ENCODE measurements around the gene RPAIN. TPM values are rescaled to one million over a fixed set of nuclear protein-coding genes. Genes with fewer than 3 reads are reported as not detected.

RPAIN gene
- total and polyA plus RNA-seq, 2 experiments from 2014 or later: 15.7 to 21.4 TPM

DNA sequence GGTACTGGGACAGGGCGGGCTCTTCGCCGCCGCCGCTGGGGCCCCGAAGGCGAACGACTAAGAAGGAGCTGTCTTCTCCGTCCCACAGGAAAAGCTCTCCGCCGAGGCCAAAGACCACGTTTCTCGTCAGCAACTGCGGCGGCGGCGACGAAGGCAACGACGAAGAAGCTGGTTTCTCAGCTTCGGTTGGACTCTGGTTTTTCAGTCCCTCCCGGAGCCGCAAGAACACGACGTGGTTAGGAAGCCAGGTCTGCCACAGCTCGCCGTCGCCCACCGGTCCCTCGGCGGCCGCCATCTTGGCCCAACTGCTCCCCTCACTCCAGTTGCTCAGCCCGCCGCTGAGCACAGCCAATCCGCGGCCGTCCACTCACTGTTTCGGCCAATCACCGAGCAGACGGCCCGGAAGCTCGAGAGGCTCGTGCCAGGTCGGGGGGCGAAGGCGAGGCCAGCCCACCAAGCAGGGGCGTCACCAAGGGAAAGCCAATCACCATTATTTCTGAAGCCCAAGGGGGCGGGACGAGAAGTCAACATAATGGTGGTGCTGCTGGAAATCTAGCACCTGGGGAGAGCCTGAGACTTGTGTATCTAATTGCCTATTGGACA lies 525 bp upstream of the RPAIN start, which contains the start of gene NUP88:
Gene NUP88 (minus strand): TSS at position 307 of the 603 bp plus-strand sequence. CDS start 12 bp downstream, at position 295.
- peak; percentile 98 for DNase-seq
- peaks cover 57% of the 10 kb centered on the region for H3K79me2 ChIP-seq (ENCODE audit: insufficient read depth)
- peak within 1 kb of the TSS; percentile 98 for H2AFZ ChIP-seq
- H3K36me3 ChIP-seq (ENCODE audit: low read depth): no peaks in the 10 kb centered on the region; the same call in 1 of the 2 replicates
- H3K9ac ChIP-seq: peak within 1 kb of the TSS; percentile 94
- H3K4me1 ChIP-seq (ENCODE audit: insufficient read depth): peaks cover 22% of the 10 kb centered on the region
- H3F3A ChIP-seq (ENCODE audit: insufficient read depth): peaks cover 20% of the 10 kb centered on the region
- 1 to 2% methylated on average over 47 to 49 of the region's 49 CpGs for WGBS, 2 experiments (ENCODE audit: low coverage in 1 of 2, low lambda C conversion rate in 2 of 2, missing lambda C conversion rate in 2 of 2)
- no peaks in the 10 kb centered on the region for H3K9me2 ChIP-seq (ENCODE audit: insufficient read depth)
- in situ Hi-C loops (cut with MboI): no loop called here
- H4K20me1 ChIP-seq (ENCODE audit: insufficient read depth): no peaks in the 10 kb centered on the region
- no peaks in the 10 kb centered on the region for H3K27me3 ChIP-seq (replicated peaks; ENCODE audit: insufficient read depth)
- peak within 1 kb of the TSS; percentile 98 for H3K4me2 ChIP-seq (ENCODE audit: unreplicated experiment)
- no peaks in the 10 kb centered on the region for H3K9me3 ChIP-seq (ENCODE audit: low read depth)
- peak within 1 kb of the TSS; percentile 96 for H3K4me3 ChIP-seq
- H3K27ac ChIP-seq: peak within 1 kb of the TSS; percentile 85
- no peak for TF ChIP-seq EZH2 (IDR thresholded peaks at IDR 0.05; ENCODE audit: insufficient read depth, poor library complexity, severe bottlenecking)
- TF ChIP-seq EZH2phosphoT487 (IDR thresholded peaks at IDR 0.05; ENCODE audit: insufficient read depth, low read depth): no peak

DNA sequence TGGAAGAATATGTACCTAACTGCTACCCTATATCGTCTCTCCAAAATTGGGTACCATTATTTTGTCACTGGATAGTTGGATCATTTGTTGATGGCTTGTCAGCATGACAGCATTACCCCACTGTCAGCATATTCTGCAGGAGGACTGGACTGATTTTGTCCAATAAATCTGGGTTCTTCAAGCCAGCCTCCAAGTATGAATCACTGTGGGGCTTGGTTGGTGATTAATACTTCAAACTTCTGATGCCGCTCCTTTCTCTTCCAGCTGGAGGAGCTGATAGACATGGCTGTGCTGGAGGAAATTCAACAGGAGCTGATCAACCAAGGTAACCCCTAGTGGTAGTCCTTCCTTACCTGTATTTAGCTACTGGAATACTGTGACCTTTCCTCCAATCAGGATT lies 2.5 kb downstream of the RPAIN start:
- Histone ChIP-seq H4K20me1 (ENCODE audit: insufficient read depth) (no peaks in the 10 kb centered on the region), H3K9me3 (ENCODE audit: low read depth) (no peaks in the 10 kb centered on the region), H3K79me2 (ENCODE audit: insufficient read depth) (peaks cover 33% of the 10 kb centered on the region), H3K36me3 (ENCODE audit: low read depth) (peaks cover 8% of the 10 kb centered on the region), H3K4me2 (ENCODE audit: unreplicated experiment) (peak overlapping the region; percentile 40), H3K9me2 (ENCODE audit: insufficient read depth) (no peaks in the 10 kb centered on the region), H3F3A (ENCODE audit: insufficient read depth) (peaks cover 12% of the 10 kb centered on the region), H3K4me1 (ENCODE audit: insufficient read depth) (peaks cover 21% of the 10 kb centered on the region), H3K27ac (no peak overlapping the region), H2AFZ (no peak overlapping the region; the same call in 1 of the 2 replicates), H3K9ac (no peak overlapping the region), H3K27me3 (replicated peaks; ENCODE audit: insufficient read depth) (no peaks in the 10 kb centered on the region), H3K4me3 (no peak overlapping the region)
- TF ChIP-seq EZH2 (IDR thresholded peaks at IDR 0.05; ENCODE audit: insufficient read depth, poor library complexity, severe bottlenecking) (no peak), EZH2phosphoT487 (IDR thresholded peaks at IDR 0.05; ENCODE audit: insufficient read depth, low read depth) (no peak)
- peak; percentile 88 for DNase-seq
- 13 to 24% methylated on average over 2 of the region's 2 CpGs for WGBS, 2 experiments (ENCODE audit: low coverage in 1 of 2, low lambda C conversion rate in 2 of 2, missing lambda C conversion rate in 2 of 2)
- in situ Hi-C loops (cut with MboI): no loop called here

DNA sequence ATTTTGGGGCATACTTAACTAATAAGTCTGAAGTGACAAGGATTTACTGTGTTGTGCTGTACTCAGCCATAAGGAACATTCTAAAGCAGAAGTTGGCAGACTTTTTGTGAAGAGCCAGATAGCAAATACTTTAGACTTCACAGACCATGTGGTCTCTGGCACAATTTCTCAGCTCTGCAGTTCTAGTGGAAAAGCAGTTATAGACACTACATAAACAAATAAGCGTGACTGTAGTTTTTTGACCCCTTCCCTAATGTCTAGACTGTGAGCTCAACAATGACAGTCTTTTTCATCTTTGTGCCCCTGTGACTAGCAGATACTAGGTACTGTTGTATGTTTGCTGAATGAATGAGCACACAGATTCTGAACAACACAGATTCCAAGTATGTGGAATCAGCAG lies 4.9 kb downstream of the RPAIN start:
- Histone ChIP-seq H3K4me1 (ENCODE audit: insufficient read depth) (peaks cover 17% of the 10 kb centered on the region), H3K79me2 (ENCODE audit: insufficient read depth) (peaks cover 16% of the 10 kb centered on the region; the same call in 1 of the 2 replicates), H3K9me2 (ENCODE audit: insufficient read depth) (no peaks in the 10 kb centered on the region), H3F3A (ENCODE audit: insufficient read depth) (peaks cover 11% of the 10 kb centered on the region; the same call in 1 of the 2 replicates), H3K27me3 (replicated peaks; ENCODE audit: insufficient read depth) (no peaks in the 10 kb centered on the region), H3K9me3 (ENCODE audit: low read depth) (no peaks in the 10 kb centered on the region), H3K36me3 (ENCODE audit: low read depth) (peaks cover 12% of the 10 kb centered on the region), H3K27ac (no peak overlapping the region), H2AFZ (no peak overlapping the region), H3K4me2 (ENCODE audit: unreplicated experiment) (no peak overlapping the region), H4K20me1 (ENCODE audit: insufficient read depth) (no peaks in the 10 kb centered on the region), H3K4me3 (no peak overlapping the region), H3K9ac (no peak overlapping the region)
- in situ Hi-C loops (cut with MboI): no loop called here
- 82 to 96% methylated on average over 1 of the region's 1 CpG for WGBS, 2 experiments (ENCODE audit: low coverage in 1 of 2, low lambda C conversion rate in 2 of 2, missing lambda C conversion rate in 2 of 2)
- TF ChIP-seq EZH2phosphoT487 (IDR thresholded peaks at IDR 0.05; ENCODE audit: insufficient read depth, low read depth) (no peak), EZH2 (IDR thresholded peaks at IDR 0.05; ENCODE audit: insufficient read depth, poor library complexity, severe bottlenecking) (no peak)
- no peak for DNase-seq

DNA sequence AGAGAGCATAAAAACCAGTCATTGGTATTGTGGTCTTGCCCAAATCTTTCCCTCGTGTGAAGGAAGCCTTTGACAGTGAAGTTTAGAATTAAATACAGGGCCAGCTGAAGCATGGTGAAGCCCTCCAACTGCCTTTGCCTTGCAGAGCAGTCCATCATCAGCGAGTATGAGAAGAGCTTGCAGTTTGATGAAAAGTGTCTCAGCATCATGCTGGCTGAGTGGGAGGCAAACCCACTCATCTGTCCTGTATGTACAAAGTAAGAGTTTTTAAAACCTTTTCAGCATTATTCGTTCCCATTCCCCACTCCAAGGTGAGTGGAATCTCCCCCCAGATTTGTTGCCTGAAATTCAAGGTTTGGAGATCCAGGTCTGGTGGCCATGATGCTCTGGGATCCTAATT lies 5.8 kb downstream of the RPAIN start:
- H3K4me1 ChIP-seq (ENCODE audit: insufficient read depth): peaks cover 14% of the 10 kb centered on the region
- H3K79me2 ChIP-seq (ENCODE audit: insufficient read depth): peaks cover 11% of the 10 kb centered on the region; the same call in 1 of the 2 replicates
- no peak overlapping the region for H3K9ac ChIP-seq
- WGBS, 2 experiments (ENCODE audit: low coverage in 1 of 2, low lambda C conversion rate in 2 of 2, missing lambda C conversion rate in 2 of 2): 44 to 53% methylated on average over 3 of the region's 3 CpGs
- H4K20me1 ChIP-seq (ENCODE audit: insufficient read depth): no peaks in the 10 kb centered on the region
- no peak overlapping the region for H3K4me3 ChIP-seq
- H2AFZ ChIP-seq: no peak overlapping the region
- in situ Hi-C loops (cut with MboI): no loop called here
- no peak overlapping the region for H3K27ac ChIP-seq
- H3K27me3 ChIP-seq (replicated peaks; ENCODE audit: insufficient read depth): no peaks in the 10 kb centered on the region
- H3K9me3 ChIP-seq (ENCODE audit: low read depth): no peaks in the 10 kb centered on the region
- H3K4me2 ChIP-seq (ENCODE audit: unreplicated experiment): no peak overlapping the region
- peaks cover 11% of the 10 kb centered on the region; the same call in 1 of the 2 replicates for H3F3A ChIP-seq (ENCODE audit: insufficient read depth)
- no peak for DNase-seq
- H3K36me3 ChIP-seq (ENCODE audit: low read depth): peaks cover 12% of the 10 kb centered on the region
- no peak for TF ChIP-seq EZH2 (IDR thresholded peaks at IDR 0.05; ENCODE audit: insufficient read depth, poor library complexity, severe bottlenecking)
- TF ChIP-seq EZH2phosphoT487 (IDR thresholded peaks at IDR 0.05; ENCODE audit: insufficient read depth, low read depth): no peak
- no peaks in the 10 kb centered on the region for H3K9me2 ChIP-seq (ENCODE audit: insufficient read depth)
